HG03460 (cell line): ENCODE results near the gene COX6B2.

Experiments used
- ATAC-seq: cut with Tn5 transposase; IDR thresholded peaks from one replicate; pipeline ENCODE4 v1.9.1; 2021; ENCODE audit not compliant: unreplicated experiment

The COX6B2 gene

GRCh38 chr19:55315956-55316525, 38.5 kb downstream of the COX6B2 start:
- no peak for ATAC-seq

GRCh38 chr19:55314396-55314795, 40.1 kb downstream of the COX6B2 start:
- no peak for ATAC-seq

GRCh38 chr19:55312621-55313512, 41.7 kb downstream of the COX6B2 start:
- no peak for ATAC-seq

- ATAC-seq, result no peak
These were observed 42.7 kb downstream of the COX6B2 start for GRCh38 chr19:55311797-55312196.

GRCh38 chr19:55311397-55311796, 43.1 kb downstream of the COX6B2 start:
- ATAC-seq, result no peak

GRCh38 chr19:55310498-55310897, 44.0 kb downstream of the COX6B2 start:
- ATAC-seq, result no peak

- no peak for ATAC-seq
These were observed 45.1 kb downstream of the COX6B2 start for GRCh38 chr19:55309448-55309847.

GRCh38 chr19:55308281-55308680, 46.2 kb downstream of the COX6B2 start:
- no peak for ATAC-seq

GRCh38 chr19:55306712-55307111, 47.8 kb downstream of the COX6B2 start:
- no peak for ATAC-seq

GRCh38 chr19:55305983-55306562, 48.4 kb downstream of the COX6B2 start:
- no peak for ATAC-seq

GRCh38 chr19:55305491-55305890, 49.0 kb downstream of the COX6B2 start:
- no peak for ATAC-seq

- no peak for ATAC-seq
These were observed 49.5 kb downstream of the COX6B2 start for GRCh38 chr19:55304980-55305379.

- ATAC-seq, result no peak
These were observed 50.1 kb downstream of the COX6B2 start for GRCh38 chr19:55304279-55304978.

GRCh38 chr19:55303477-55303876, 51.0 kb downstream of the COX6B2 start:
- no peak for ATAC-seq

- ATAC-seq, result no peak
These were observed 52.2 kb downstream of the COX6B2 start for GRCh38 chr19:55302318-55302703.

GRCh38 chr19:55301459-55302317, 52.8 kb downstream of the COX6B2 start:
- no peak for ATAC-seq

- ATAC-seq, result no peak
These were observed 53.5 kb downstream of the COX6B2 start for GRCh38 chr19:55300886-55301458.

- ATAC-seq, result no peak
These were observed 54.5 kb downstream of the COX6B2 start for GRCh38 chr19:55299991-55300390.
